PC-9 (cell line): ENCODE data around the gene FTO.

Source experiments
- EZH2 ChIP-seq: fragments of 200-600 bp; sonication (generic); IDR thresholded peaks from 2 replicates; pipeline ENCODE4 v1.8.0; 2017; ENCODE audit warnings: antibody characterized with exemption, low read depth
- TF ChIP-seq, protein P1 (sequence below): fragments of 200-600 bp; sonication (generic); conservative IDR thresholded peaks from 2 replicates; pipeline ENCODE4 v1.6.1; 2017; ENCODE audit warnings: mixed run types, antibody characterized with exemption, mild to moderate bottlenecking, moderate library complexity

DNA sequence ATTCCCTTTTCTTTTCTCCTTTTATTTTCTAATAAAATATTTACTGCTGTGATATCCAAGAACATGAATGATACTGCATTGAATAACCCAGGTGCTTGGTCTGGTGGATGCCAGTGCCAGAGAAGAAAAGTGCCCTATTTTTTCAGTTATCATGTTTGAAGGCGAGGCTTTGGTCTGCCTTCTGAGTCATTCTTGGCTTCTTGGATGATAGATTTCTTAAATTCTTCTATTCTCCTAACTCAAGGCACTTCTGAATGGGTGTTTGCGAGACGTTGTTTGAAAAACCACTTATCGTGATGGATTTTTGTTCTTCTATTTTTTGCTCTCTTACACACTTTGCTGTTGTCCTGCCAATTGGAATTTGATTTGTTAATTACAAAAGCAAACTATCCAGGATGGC is 66.7 kb downstream of the FTO start:
- TF ChIP-seq, protein P1, sequence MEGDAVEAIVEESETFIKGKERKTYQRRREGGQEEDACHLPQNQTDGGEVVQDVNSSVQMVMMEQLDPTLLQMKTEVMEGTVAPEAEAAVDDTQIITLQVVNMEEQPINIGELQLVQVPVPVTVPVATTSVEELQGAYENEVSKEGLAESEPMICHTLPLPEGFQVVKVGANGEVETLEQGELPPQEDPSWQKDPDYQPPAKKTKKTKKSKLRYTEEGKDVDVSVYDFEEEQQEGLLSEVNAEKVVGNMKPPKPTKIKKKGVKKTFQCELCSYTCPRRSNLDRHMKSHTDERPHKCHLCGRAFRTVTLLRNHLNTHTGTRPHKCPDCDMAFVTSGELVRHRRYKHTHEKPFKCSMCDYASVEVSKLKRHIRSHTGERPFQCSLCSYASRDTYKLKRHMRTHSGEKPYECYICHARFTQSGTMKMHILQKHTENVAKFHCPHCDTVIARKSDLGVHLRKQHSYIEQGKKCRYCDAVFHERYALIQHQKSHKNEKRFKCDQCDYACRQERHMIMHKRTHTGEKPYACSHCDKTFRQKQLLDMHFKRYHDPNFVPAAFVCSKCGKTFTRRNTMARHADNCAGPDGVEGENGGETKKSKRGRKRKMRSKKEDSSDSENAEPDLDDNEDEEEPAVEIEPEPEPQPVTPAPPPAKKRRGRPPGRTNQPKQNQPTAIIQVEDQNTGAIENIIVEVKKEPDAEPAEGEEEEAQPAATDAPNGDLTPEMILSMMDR, result no peak
- no peak for TF ChIP-seq EZH2
